Measurements from ENCODE around the gene SLCO6A1. TPM values are rescaled to one million over a fixed set of nuclear protein-coding genes. Genes with fewer than 3 reads are reported as not detected.
"Not testable (repeated sequence)": the region's sequence is repeated elsewhere in the genome, so short reads cannot be mapped to it uniquely, and the experiment has no call there.

SLCO6A1 gene
- 0.10 TPM in 1 of 2 replicates, not detected in the other for total RNA-seq

GRCh38 chr5:102498271-102499034 is at the start of gene SLCO6A1:
Gene SLCO6A1, minus strand, starts transcription at chr5:102499001. Its CDS starts 157 bp downstream, at chr5:102498844.
- DNase-seq (ENCODE audit: low read depth) = no peak

GRCh38 chr5:102547141-102548035 is 48.6 kb upstream of the SLCO6A1 start:
- DNase-seq (ENCODE audit: low read depth) = no peak

- DNase-seq (ENCODE audit: low read depth) = peak; percentile 55
Observed at GRCh38 chr5:102545175-102545574, 46.4 kb upstream of the SLCO6A1 start.

- no peak for DNase-seq (ENCODE audit: low read depth)
Observed at GRCh38 chr5:102542057-102542456, 43.3 kb upstream of the SLCO6A1 start.

GRCh38 chr5:102539996-102540728 is 41.4 kb upstream of the SLCO6A1 start:
- DNase-seq (ENCODE audit: low read depth) = no peak

- peak; percentile 60 for DNase-seq (ENCODE audit: low read depth)
Observed at GRCh38 chr5:102539562-102539961, 40.8 kb upstream of the SLCO6A1 start.

- DNase-seq (ENCODE audit: low read depth) = peak; percentile 95
Observed at GRCh38 chr5:102537011-102537410, 38.2 kb upstream of the SLCO6A1 start.

GRCh38 chr5:102536323-102536928 is 37.6 kb upstream of the SLCO6A1 start:
- DNase-seq (ENCODE audit: low read depth) = peak; percentile 75

GRCh38 chr5:102532123-102532522 is 33.3 kb upstream of the SLCO6A1 start:
- DNase-seq (ENCODE audit: low read depth) = no peak

GRCh38 chr5:102531506-102531905 is 32.7 kb upstream of the SLCO6A1 start:
- DNase-seq (ENCODE audit: low read depth) = peak; percentile 94

GRCh38 chr5:102529447-102529846 is 30.6 kb upstream of the SLCO6A1 start:
- no peak for DNase-seq (ENCODE audit: low read depth)

GRCh38 chr5:102529031-102529430 is 30.2 kb upstream of the SLCO6A1 start:
- DNase-seq (ENCODE audit: low read depth) = no peak

GRCh38 chr5:102528600-102528999 is 29.8 kb upstream of the SLCO6A1 start:
- peak; percentile 74 for DNase-seq (ENCODE audit: low read depth)

- no peak for DNase-seq (ENCODE audit: low read depth)
Observed at GRCh38 chr5:102527547-102527946, 28.7 kb upstream of the SLCO6A1 start.

GRCh38 chr5:102523541-102524175 is 24.9 kb upstream of the SLCO6A1 start:
- no peak for DNase-seq (ENCODE audit: low read depth)

- peak; percentile 74 for DNase-seq (ENCODE audit: low read depth)
Observed at GRCh38 chr5:102511666-102512065, 12.9 kb upstream of the SLCO6A1 start.

GRCh38 chr5:102491261-102491914 is 7.4 kb downstream of the SLCO6A1 start:
- not testable (repeated sequence) for DNase-seq (ENCODE audit: low read depth)

- peak; percentile 14 for DNase-seq (ENCODE audit: low read depth)
Observed at GRCh38 chr5:102483736-102484135, 15.1 kb downstream of the SLCO6A1 start.

- DNase-seq (ENCODE audit: low read depth) = peak; percentile 57
Observed at GRCh38 chr5:102481054-102481715, 17.6 kb downstream of the SLCO6A1 start.

- DNase-seq (ENCODE audit: low read depth) = peak; percentile 59
Observed at GRCh38 chr5:102453716-102454115, 45.1 kb downstream of the SLCO6A1 start.

Data from renal cortical epithelial cell (primary cell).